ENCODE measurements around the gene EFL1.
"Not testable (repeated sequence)": the region's sequence is repeated elsewhere in the genome, so short reads cannot be mapped to it uniquely, and the experiment has no call there.

DNA sequence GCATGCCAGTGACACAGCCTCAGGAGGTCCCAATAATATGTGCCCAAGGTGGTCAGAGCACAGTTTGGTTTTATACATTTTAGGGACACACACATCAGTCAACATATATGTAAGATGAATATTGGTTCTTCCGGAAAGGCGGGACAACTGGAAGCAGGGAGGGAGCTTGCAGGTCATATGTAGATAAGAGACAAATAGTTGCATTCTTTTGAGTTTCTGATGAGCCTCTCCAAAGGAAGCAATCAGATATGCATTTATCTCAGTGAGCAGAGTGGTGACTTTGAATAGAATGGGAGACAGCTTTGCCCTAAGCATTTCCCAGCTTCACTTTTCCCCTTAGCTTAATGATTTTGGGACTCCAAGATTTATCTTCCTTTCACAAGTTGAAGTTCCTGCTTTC is 4.6 kb upstream of the EFL1 start:
- TF ChIP-seq, protein P1, sequence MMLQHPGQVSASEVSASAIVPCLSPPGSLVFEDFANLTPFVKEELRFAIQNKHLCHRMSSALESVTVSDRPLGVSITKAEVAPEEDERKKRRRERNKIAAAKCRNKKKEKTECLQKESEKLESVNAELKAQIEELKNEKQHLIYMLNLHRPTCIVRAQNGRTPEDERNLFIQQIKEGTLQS (IDR thresholded peaks at IDR 0.05), result not testable (repeated sequence)
- TF ChIP-seq TAF1 (conservative IDR thresholded peaks at IDR 0.05); EGR1 (IDR thresholded peaks at IDR 0.05; ENCODE audit: low read depth in 2 of 2); YY1 (IDR thresholded peaks at IDR 0.05); RAD21 (IDR thresholded peaks at IDR 0.05); GABPA (IDR thresholded peaks at IDR 0.05 in 1 of 2, conservative IDR thresholded peaks at IDR 0.05 in 1 of 2); NR2F2 (IDR thresholded peaks at IDR 0.05); JUND (IDR thresholded peaks at IDR 0.05); SP1 (IDR thresholded peaks at IDR 0.05): not testable (repeated sequence)
- TF ChIP-seq, protein P2, sequence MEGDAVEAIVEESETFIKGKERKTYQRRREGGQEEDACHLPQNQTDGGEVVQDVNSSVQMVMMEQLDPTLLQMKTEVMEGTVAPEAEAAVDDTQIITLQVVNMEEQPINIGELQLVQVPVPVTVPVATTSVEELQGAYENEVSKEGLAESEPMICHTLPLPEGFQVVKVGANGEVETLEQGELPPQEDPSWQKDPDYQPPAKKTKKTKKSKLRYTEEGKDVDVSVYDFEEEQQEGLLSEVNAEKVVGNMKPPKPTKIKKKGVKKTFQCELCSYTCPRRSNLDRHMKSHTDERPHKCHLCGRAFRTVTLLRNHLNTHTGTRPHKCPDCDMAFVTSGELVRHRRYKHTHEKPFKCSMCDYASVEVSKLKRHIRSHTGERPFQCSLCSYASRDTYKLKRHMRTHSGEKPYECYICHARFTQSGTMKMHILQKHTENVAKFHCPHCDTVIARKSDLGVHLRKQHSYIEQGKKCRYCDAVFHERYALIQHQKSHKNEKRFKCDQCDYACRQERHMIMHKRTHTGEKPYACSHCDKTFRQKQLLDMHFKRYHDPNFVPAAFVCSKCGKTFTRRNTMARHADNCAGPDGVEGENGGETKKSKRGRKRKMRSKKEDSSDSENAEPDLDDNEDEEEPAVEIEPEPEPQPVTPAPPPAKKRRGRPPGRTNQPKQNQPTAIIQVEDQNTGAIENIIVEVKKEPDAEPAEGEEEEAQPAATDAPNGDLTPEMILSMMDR (IDR thresholded peaks at IDR 0.05; ENCODE audit: low read depth, low read length, missing input control), result not testable (repeated sequence)

All from liver (tissue), 3 donors.